ENCODE measurements around the gene KRT27.

The KRT27 gene

DNA sequence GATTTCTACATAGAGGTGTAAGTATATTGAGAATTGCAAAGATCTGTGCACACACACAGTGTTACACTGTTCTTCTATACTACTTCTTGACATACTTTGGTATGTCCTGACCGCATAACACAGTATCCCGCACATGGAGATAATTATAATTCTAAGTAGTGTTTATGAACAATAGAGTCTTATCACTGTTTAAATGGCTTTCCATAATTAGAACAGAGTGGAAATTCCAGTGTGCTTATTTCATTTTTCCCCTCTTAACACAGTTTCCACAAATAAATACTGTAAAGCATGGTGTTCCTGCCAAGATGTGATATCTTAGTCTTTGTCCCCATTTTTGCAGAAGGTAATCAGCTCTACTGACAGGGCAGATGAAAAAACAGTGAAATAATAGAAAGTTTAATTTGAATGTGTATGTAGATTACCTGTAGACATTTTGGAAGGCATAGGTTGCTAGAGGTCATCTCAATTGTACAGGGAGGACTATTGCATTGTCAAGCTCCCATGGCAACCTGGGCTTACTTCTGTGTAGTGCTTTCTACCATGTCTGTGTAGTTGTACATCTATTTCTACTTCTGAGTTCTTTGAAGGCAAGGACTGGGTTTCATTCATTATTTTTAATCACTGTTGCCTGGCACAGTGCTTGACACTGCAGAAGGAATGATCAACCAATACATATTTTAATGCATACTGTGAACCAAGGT lies 27.5 kb upstream of the KRT27 start:
- no peak for DNase-seq

DNA sequence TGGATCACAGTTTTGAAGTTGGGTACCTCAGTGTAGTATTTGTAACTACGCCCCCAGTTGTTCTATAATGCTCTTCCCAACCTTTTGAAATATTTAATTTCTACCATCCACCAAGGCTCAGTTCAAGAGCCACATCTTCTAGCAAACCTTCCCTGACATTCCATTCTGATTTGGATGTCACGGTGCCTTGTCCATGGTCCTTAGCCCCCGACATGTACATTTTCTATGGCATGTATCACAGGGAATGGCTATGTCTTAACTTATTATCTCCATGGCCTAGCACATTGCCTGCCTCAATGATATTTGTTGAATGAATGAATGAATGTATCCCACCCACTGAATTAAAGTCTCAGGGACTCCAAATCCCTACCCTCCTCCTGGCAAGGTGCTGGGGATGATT lies 23.8 kb upstream of the KRT27 start:
- no peak for DNase-seq

DNA sequence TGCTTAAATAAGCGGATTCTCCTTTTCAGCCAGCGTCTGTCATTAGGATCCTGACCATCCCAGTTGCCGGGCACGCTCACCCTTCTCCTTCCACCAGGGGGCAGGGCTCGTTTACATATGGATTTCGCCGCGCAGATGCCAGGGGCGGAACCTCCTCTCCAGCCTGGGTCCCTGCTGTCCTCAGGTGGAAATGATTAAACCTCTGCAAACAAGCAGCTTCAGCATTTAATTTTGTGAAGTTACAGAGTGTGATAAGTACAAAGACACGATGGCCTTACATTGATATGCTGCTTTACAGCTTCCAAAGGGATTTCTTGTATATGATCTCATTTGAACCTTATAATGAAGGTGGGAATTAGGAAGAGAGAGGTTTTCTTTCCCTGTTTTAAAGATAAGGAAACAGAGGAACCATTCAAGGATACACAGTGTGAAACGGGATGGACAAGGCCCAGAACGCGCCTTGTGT lies 21.3 kb upstream of the KRT27 start:
- DNase-seq = peak; percentile 32

DNA sequence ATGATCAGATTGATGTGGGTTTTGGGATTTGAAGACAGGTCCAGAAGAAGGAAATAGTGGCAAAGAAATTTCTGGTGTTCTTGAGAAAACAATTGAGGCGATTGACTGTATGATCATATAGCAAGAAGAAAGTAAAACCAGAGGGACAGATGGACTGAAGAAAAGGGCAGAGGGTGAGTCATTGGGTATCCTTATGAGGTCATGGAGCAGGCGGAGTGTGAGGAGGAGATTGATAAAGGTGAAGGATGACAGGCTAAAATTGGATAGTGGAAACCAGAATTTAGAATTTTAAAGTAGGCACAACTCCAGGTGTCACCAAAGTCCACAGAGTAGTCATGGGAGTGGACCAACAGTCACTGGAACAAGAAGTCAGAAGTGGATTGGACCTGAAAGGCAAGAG lies 18.8 kb upstream of the KRT27 start:
- DNase-seq = no peak

DNA sequence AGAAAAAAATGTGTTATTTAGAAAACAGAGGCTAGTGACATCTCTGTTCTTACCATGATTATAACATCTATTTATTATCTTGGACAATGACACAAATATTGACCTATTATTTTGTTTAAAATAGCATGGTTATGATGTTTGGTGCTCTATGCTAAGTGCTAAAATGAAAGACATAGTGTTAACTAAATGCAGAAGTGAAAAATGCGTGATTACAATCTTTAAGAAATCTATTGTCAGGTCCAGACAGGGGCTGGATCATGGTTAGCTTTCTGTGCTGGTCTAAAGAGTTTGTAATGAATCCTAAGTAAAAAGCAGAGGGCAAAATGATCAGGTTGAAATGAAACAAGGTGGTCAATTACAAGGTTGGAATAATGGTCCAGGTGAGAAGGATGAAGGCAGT lies 18.0 kb upstream of the KRT27 start:
- no peak for DNase-seq

DNA sequence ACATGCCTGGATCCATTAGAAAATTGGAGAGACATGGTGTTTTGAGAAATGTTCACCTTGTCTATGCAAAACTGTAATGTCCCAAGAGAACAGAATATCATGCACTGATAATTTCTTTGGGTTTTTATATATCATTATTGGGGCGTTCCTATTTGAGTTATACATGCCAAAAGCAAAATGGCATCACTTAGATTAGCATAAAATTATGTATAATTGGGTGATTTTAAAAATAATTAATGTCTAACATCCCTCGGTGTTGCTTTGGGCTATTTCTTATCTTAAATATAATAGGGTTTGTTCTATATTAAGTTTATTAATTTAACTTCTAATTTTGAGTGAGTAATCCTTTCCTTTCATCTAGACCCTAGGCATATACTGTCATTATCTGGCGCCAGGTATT lies 17.5 kb upstream of the KRT27 start, which contains the start of gene KRT28:
Gene KRT28, minus strand, starts transcription at position 101 of the 400 bp plus-strand sequence. Its CDS starts 66 bp downstream, at position 35.
- no peak for DNase-seq

DNA sequence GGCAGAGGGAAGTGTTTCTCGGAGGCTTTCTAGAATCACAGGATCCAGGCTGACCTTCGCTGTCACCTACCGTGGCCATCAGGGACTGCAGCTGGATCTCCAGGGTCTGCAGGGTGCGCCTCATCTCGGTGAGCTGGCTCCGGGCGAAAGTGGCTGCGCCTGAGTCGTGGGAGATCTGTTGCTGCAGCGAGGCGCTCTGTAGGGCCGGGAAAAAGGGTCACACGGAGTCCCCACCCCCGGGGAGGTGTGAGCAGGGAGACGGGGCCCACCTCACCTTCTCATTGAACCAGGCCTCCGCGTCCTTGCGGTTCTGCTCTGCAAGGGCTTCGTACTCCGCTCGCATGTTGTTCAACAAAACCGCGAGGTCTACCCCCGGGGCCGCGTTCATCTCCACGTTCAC lies 14.5 kb upstream of the KRT27 start:
- no peak for DNase-seq

DNA sequence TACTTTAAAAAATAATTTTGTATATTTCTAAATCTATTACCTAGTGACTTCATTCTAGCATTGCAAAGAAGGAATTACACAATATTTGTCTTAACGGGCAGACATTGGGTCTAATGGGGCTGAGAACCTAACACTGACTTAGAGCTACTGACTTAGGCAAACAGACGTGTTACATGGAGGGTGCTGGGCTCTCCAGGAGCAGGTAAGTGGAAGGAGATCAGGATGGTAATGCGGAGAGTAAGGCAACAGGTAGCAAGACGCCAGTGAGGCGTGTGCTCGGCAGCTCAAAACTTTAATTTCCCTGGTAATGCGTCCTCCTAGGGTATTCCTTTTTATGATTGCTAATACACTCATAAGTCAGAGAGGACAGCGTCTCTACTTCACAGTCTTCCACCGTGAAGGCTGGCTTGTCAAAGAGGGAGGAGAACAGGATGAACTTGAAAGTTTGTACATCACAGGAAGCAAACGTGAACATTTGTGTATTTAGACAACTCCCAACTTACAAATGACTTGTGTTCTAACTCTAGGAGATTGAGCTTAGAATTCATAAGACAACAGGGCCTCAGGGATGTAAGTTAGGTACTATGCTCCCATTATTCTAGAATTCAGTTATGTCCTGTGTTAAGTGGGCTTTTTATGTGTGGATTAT lies 12.8 kb upstream of the KRT27 start:
- no peak for DNase-seq

DNA sequence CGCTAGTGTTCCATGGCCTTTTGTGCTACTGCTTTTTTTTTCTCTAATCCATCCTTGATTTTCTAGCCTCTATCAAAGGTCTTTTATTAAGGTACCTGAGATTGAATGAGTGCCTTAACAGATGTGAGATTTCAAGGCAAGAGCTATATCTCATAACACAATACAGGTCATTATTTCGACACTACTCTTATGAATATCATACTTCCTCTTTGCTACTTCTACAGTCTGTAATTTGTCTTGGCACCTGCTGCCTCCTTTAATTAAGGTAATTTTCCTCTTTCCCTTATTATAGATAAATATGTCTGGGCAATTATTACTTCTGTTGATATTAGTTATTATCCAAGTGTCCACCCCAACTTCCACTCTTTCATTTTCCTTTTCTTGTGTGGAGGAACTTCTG lies 12.1 kb upstream of the KRT27 start:
- DNase-seq = no peak

DNA sequence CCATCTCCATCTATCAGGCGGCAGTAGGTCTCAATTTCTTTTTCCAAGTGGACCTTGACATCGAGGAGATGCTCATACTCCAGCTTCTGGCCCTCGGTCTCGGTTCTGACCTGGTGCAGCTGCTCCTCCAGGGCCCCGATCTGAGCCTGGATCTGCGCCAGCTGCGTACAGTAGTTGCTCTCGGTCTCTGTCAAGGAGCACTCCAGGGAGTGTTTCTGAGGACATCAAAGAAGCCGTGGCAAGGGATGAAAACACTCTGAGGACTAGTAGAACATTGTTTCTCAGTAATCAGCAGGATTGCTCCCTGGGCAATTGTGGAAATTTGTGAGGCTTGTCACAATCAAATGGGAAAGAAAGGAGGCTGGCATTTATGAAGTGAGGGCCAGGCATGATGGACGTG lies 11.5 kb upstream of the KRT27 start:
- DNase-seq = no peak

DNA sequence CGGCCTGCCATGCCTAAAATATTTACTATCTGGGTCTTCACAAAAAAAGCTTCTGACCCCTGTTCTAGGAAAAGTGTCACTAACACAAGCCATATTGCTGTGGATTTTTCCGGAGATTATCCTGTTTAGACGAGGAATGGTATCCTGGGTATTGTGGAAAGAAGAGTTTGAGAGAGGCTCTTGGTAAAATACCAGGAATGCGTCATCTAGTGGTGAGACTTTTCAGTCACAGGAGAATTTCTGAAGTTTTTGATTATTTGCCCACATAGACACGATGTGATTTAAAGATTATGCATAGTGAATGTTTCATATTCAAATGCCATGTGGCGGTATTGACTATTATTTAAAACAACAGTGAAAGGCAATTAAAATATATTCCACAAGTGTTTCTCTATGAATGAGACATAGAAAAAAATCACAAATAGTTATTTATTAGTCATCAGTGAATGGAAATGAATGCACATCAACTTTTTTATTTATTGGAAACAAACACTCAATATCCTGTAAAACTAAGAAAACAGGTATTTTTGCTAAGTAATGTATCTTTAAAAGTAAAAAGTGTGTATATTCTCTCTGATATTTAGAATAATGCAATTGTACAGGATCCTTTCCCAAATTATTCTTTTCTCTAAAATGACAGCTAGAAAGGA lies 9.6 kb upstream of the KRT27 start:
- DNase-seq = no peak

DNA sequence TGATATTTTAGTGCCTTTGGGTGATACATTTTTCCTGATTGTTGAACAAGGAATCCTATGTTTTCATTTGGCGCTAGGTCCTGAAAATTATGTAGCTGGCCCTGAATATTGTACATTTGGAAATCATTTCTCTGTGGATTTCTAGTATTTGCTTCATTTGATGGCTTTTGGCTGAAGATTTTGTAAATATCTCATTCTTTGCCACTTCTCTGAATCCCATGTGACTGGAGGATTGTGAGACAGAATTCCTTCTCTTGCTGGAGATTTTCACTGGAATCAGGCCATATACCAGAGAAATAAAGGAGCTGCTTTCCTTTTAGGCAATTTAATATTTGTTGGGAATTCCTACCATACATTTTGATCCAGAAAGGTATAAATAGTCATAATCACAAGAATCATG lies 8.8 kb upstream of the KRT27 start:
- DNase-seq = no peak

DNA sequence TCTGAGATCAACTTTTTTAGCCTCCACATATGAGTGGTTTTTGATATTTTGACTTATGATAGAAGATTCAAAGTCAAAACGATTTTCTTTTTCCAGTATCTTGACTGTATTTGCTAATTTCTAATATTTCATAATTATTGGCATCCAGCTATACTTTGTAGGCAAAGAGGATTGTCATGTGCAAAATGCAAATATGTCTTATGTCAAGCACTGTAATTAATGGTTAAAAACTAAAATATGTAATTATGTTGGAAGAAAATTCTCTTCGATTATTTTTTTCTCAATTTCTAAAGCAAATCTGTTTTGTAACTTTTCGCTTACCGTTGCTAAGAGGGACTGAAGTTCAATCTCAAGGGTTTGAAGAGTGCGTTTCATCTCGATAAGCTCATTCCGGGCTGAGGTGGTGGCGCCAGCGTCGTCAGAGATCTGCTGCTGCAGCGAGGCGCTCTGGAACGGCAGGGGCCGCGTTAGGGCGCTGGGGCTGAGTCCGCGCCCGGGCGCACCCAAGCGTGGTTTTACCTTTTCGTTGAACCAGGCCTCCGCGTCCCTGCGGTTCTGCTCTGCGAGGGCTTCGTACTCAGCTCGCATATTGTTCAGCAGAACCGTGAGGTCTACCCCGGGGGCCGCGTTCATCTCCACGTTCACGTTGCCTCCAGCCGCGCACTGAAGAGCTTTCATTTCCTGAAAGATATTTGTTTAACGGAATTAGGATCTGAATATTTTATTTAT lies 3.0 kb downstream of the KRT27 start:
- DNase-seq = no peak

DNA sequence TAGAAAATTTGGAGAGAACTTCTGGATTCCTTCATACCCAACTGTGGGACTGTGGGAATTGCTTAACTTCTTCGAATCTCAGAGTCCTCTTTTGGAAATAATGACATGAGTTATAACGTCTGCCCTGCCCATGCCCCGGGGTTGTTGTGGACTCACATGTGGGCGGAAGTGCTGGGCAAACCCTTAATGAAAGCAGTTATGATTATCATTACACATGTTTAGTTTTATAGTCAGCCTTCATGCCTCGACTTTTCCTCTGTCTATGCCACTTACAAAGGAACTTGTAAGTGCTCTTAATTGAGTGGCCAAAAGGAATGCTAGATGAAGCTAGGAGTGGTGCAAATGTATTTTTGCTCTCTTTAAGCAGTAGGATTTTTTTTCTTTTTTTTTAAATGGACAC lies 3.9 kb downstream of the KRT27 start:
- no peak for DNase-seq

DNA sequence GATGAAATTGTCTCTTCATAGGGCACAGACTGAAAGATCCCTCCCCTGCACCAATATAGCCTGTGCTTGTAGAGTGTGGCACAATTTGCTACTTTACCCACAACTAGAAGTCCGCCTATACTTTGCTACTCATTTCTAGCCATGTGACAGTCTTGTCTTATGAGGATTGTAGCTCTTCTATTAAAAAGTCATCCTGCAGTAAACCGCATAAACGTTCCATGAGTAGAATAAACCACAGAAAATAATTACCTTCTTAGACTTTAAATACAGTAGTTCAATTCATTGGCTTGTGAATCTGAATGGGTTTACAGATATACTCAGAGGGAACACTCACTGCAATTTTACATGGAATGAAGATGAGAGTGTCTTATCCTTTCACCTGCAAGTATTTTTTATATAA lies 4.4 kb downstream of the KRT27 start:
- DNase-seq = no peak

DNA sequence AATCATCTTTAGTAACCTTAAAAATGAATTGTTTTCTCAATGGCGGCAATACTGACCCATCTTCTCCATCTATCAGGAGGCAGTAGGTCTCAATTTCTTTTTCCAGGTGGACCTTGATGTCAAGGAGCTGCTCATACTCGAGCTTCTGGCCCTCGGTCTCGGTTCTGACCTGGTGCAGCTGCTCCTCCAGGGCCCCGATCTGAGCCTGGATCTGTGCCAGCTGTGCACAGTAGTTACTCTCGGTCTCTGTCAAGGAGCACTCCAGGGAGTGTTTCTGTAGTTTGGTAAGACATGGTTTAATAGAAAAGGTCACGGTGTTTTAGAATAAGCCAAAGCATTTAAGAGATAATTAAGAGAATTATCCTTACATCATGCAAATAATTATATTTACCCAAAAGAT lies 4.9 kb downstream of the KRT27 start:
- DNase-seq = no peak

DNA sequence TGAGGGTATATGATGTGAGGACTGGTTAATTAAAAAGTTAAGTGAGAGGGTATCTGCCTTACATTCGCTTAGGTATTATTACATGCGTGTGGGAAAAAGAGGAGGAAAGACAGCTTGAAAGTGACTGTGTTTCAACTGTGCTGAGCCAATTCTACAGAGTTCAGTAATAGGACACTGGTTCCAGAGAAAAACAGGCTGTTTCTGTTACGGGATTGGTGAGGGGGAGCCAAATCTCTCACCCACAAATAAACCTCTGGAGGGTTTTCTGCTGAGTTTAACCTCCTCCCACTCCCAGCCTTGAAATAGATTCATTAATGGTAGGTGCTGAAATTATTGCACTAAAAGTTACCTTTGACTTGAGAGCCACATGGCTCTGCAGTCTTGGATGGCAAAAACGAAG lies 6.4 kb downstream of the KRT27 start:
- no peak for DNase-seq

DNA sequence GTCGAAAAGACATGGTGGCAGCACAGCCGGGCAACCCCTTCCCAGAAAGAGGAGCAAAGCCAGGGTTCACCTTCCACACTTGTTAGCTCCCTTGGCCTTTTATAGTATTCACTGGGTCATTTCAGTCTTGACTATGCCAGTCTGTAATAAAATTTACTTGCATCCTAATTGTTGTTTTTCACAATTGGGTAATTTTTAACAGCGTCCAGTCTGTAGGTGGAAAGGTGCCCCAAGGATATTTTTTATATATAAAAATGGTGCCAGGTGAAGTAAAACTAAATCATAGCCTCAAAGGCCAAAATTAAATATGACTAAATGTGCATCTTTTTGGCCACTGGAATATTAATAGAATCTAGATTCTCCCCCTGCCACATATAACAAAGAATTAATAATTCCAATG lies 10.2 kb downstream of the KRT27 start, which contains the start of gene KRT26:
Gene KRT26, minus strand, starts transcription at position 101 of the 400 bp plus-strand sequence. Its CDS starts 88 bp downstream, at position 13.
- DNase-seq = no peak

DNA sequence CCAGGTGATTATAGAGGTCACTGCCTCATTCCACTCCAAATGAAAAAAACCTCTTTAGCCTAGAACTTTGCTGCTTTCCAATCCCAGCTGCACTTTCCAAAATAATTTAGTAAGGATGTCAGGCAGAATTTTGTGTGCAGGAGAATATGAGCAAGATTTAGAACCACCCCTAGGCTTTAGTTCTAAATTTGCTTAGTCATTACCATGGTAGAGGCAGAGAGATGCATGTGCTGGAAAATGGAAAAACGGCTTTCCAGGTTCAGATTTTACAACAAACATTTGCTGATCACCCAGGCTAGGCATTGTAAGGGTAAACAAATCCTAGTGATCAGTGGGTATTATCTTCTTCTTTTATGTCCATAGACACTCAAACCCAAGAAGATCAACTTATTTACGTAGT lies 16.7 kb downstream of the KRT27 start:
- DNase-seq = no peak

DNA sequence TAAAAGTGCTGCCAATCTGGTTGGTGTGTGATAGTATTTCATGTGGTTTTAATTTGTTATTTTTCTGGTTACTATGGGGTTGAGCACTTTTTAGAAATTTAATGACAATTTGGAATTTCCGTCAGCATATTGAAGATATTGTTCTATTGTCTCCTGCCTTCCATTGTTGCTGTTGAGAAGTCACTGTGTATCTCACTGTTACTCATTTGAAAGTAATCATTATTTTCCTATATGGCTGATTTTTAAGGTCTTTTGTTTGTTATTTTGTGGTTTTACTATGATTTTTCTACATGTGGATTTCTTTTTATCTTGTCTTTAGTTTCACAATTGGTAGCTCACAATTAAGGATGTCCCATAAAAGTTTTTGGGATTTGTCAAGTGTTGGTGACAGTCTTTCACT lies 18.6 kb downstream of the KRT27 start:
- no peak for DNase-seq

DNA sequence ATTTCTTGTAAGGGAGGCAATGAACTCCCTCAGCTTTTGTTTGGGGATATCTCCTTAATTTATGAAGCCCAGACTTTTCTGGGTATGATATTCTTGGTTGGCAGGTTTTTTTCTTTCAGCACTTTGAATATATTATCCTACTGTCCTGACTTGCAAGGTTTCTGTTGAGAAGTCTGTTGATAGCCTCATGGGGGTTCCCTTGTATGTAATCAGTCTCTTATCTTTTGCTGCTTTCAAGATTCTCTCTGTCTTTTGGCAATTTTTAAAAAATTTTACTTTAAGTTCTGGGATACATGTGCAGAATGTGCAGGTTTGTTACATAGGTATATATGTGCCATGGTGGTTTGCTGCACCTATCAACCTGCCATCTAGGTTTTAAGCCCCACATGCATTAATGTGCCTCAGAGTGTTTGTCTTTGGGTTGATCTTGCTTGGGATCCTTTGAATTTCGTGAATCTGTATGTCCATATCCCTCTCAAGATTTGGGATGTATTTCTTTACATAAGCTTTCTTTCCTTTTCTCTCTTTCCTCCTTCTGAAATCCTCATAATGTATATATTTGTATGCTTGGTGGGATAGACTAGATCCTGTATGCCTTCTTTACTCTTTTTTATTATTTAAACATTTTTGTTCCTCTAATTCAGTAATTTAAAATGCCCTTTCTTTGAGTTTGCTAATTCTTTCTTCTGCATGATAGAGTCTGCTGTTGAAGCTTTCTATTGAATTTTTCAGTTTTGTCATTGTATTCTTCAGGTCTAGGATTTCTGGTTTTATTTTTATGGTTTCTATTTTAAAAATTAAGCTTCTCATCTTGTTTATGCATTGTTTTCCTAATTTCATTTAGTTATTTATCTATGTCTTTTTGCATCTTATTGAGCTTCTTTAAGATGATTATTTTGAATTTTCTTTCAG lies 22.0 kb downstream of the KRT27 start:
- DNase-seq = no peak

DNA sequence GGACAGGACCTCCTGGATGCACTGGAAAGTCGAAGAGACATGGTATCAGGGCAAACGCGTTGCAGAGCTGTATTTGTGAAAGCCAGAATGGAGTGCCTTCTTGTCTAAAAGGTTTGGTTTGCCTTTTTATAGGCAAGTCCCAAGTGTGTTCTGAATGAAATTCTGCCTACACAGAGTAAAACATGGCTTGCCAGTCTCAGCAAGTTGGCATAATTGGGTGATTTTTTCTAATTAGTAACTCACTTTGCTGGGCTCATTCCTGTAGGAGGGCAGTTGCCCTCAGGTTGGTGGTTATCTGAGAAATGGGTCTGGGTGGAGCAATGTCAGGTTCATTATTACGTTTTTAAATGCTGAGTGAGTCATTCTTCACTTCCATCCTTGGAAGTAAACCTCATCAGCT lies 27.1 kb downstream of the KRT27 start, which contains the start of gene KRT25:
Gene KRT25, minus strand, starts transcription at position 101 of the 400 bp plus-strand sequence. Its CDS starts 60 bp downstream, at position 41.
- DNase-seq = no peak

Measured in SHP77 treated with DMSO at 0.1 percent for 48 hours (cell line).